ENCODE measurements around the gene SLX4.

Gene SLX4

GRCh38 chr16:3606441-3606840 lies 5.0 kb downstream of the SLX4 start:
- H3K27ac ChIP-seq, result no peak overlapping the region
- DNase-seq, result no peak
- no peaks in the 10 kb centered on the region for H3K9me3 ChIP-seq (ENCODE audit: severe bottlenecking)
- no peaks in the 10 kb centered on the region for H3K27me3 ChIP-seq (ENCODE audit: insufficient read depth, low read depth, severe bottlenecking)
- TF ChIP-seq, protein P1, sequence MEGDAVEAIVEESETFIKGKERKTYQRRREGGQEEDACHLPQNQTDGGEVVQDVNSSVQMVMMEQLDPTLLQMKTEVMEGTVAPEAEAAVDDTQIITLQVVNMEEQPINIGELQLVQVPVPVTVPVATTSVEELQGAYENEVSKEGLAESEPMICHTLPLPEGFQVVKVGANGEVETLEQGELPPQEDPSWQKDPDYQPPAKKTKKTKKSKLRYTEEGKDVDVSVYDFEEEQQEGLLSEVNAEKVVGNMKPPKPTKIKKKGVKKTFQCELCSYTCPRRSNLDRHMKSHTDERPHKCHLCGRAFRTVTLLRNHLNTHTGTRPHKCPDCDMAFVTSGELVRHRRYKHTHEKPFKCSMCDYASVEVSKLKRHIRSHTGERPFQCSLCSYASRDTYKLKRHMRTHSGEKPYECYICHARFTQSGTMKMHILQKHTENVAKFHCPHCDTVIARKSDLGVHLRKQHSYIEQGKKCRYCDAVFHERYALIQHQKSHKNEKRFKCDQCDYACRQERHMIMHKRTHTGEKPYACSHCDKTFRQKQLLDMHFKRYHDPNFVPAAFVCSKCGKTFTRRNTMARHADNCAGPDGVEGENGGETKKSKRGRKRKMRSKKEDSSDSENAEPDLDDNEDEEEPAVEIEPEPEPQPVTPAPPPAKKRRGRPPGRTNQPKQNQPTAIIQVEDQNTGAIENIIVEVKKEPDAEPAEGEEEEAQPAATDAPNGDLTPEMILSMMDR (IDR thresholded peaks at IDR 0.05; ENCODE audit: low read depth, low read length), result no peak
- H3K4me3 ChIP-seq (ENCODE audit: low read depth, low read length), result no peak overlapping the region
- H3K36me3 ChIP-seq, result peaks cover 22% of the 10 kb centered on the region

DNA sequence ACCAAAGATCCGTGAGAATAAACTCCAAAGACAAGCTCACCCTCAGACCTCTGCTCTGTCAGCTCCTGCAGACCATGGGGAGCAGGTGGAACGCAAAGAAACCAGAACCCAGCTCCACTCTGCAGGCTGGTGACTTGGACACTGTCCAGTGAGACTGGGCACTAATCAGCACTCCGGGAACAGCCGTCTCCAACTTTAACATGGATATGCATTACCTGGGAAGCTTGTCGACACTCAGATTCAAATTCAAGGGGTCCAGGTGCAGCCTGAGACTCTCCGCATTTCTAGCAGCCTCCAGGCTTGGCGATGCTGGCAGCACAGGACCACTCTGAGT lies 9.1 kb downstream of the SLX4 start:
- peaks cover 6% of the 10 kb centered on the region for H3K9me3 ChIP-seq (ENCODE audit: severe bottlenecking)
- TF ChIP-seq, protein P1 (IDR thresholded peaks at IDR 0.05; ENCODE audit: low read depth, low read length), result no peak
- no peak overlapping the region for H3K4me3 ChIP-seq (ENCODE audit: low read depth, low read length)
- H3K36me3 ChIP-seq, result peaks cover 38% of the 10 kb centered on the region
- no peaks in the 10 kb centered on the region for H3K27me3 ChIP-seq (ENCODE audit: insufficient read depth, low read depth, severe bottlenecking)
- no peak for DNase-seq
- no peak overlapping the region for H3K27ac ChIP-seq

GRCh38 chr16:3601614-3602319 lies 9.6 kb downstream of the SLX4 start:
- DNase-seq, result no peak
- Histone ChIP-seq H3K9me3 (ENCODE audit: severe bottlenecking) (peaks cover 6% of the 10 kb centered on the region), H3K27me3 (ENCODE audit: insufficient read depth, low read depth, severe bottlenecking) (no peaks in the 10 kb centered on the region), H3K27ac (no peak overlapping the region), H3K36me3 (peaks cover 38% of the 10 kb centered on the region), H3K4me3 (ENCODE audit: low read depth, low read length) (no peak overlapping the region)
- TF ChIP-seq, protein P1 (IDR thresholded peaks at IDR 0.05; ENCODE audit: low read depth, low read length), result no peak

DNA sequence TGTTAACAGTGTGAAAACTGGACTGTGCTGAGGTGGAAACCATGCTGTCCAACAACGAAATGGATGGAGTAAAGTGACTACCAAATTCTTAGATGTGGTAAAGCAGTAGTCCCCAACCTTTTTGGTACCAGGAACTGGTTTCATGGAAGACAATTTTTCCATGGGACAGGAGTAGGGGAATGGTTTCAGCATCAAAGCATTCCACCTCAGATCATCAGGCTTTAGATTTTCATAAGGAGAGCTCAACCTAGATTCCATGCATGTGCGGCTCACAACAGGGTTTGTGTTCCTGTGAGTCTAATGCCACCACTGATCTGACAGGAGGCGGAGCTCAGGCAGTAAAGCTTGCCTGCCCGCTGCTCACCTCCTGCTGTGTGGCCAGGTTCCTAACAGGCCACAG lies 11.5 kb downstream of the SLX4 start:
- H3K4me3 ChIP-seq (ENCODE audit: low read depth, low read length), result no peak overlapping the region
- peaks cover 6% of the 10 kb centered on the region for H3K9me3 ChIP-seq (ENCODE audit: severe bottlenecking)
- no peak for DNase-seq
- TF ChIP-seq, protein P1 (IDR thresholded peaks at IDR 0.05; ENCODE audit: low read depth, low read length), result no peak
- no peaks in the 10 kb centered on the region for H3K27me3 ChIP-seq (ENCODE audit: insufficient read depth, low read depth, severe bottlenecking)
- H3K27ac ChIP-seq, result no peak overlapping the region
- peaks cover 36% of the 10 kb centered on the region for H3K36me3 ChIP-seq

DNA sequence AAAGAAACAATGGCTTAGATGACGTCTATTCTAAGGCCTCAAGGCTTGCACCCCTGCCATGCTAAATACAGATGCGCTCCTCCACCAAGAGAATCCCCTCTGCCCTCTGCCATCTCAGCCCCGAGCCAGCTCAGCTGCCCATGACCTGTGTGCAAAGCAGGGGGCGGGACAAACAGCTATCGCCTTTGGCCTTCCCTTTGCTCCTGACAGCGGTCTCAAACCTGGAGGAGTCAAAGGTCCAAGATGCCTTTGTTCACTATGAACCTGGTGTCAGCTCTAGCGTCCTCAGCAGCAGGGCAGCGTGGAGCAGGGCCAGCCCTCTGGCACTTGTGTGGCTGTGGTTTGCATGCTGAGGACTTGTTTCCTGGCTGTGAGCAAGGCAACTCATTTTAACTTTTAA lies 12.3 kb downstream of the SLX4 start:
- TF ChIP-seq, protein P1 (IDR thresholded peaks at IDR 0.05; ENCODE audit: low read depth, low read length), result no peak
- peaks cover 6% of the 10 kb centered on the region for H3K9me3 ChIP-seq (ENCODE audit: severe bottlenecking)
- H3K27me3 ChIP-seq (ENCODE audit: insufficient read depth, low read depth, severe bottlenecking), result no peaks in the 10 kb centered on the region
- H3K4me3 ChIP-seq (ENCODE audit: low read depth, low read length), result no peak overlapping the region
- H3K27ac ChIP-seq, result no peak overlapping the region
- no peak for DNase-seq
- H3K36me3 ChIP-seq, result peaks cover 34% of the 10 kb centered on the region

DNA sequence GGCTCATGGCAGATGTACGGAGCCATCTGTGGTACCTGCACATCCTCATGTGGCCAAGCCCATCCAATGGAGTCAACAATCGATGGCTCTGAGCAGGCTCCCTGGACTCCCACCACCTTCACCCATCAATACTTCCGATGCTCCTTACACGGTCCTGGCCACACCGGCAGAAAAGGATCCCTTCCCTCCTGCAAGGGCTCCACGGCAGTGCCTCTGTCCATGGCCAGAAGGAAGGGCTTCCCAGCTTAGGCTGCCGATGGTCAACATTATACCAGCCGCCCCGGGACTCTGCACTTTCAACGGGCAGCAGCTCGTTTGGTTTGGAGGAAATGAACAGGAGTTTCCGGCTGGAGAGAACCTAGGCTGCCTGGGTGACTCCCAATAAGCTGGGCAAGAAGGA lies 13.2 kb downstream of the SLX4 start:
- DNase-seq, result no peak
- H3K27me3 ChIP-seq (ENCODE audit: insufficient read depth, low read depth, severe bottlenecking), result no peaks in the 10 kb centered on the region
- peaks cover 32% of the 10 kb centered on the region for H3K36me3 ChIP-seq
- TF ChIP-seq, protein P1 (IDR thresholded peaks at IDR 0.05; ENCODE audit: low read depth, low read length), result no peak
- peaks cover 6% of the 10 kb centered on the region for H3K9me3 ChIP-seq (ENCODE audit: severe bottlenecking)
- no peak overlapping the region for H3K4me3 ChIP-seq (ENCODE audit: low read depth, low read length)
- H3K27ac ChIP-seq, result no peak overlapping the region
